ENCODE measurements around the gene TNFRSF8.

TNFRSF8 gene

DNA sequence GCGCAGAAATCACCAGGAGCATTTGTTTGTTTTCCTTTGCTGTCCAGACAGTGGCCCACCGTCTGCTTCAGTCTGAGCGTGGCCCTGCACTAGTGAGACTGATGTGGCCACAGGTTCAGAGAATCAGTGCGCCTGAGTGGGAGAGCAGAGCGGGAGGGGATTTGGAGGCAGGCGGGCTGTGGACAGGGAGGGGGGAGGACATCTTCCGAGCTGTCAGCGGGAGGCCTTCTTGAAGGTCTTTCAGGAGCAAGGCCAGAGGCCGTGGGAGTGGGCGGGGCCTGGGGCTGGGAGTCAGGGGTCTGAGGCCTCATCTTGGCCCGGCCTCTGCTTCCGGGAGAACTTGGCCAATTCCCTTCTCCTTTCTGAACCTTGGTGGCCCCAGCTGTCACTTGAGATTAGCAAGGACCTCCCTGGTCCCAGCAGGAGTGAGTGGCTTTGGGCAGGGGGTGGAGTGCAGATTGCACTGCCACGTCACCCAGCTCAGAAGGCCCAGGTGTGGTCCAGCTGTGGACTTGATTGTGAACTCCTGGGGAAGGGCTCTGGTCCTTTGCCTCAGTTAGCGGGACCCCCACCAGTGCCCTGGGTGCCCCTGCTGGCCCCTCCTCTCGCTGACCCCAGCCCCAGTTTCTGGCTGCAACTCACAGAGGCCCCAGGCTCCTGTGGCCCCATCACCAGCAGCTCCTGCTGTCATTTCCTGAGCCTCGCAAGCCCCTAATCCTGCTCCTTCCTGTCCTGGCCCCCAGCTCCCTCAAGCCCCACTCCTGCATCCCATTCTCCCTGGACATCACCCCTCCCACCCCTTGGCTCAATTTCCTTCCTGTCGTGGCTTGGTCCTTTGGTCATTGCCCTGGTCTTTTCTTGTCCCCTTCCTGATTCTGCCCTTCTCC, 112.1 kb downstream of the TNFRSF8 start:
- DNase-seq (ENCODE audit: low read depth), result no peak

- no peak for DNase-seq (ENCODE audit: low read depth)
These were observed 113.4 kb downstream of the TNFRSF8 start for GRCh38 chr1:12176298-12177118.

- DNase-seq (ENCODE audit: low read depth), result no peak
These were observed 114.3 kb downstream of the TNFRSF8 start for GRCh38 chr1:12177156-12177998.

DNA sequence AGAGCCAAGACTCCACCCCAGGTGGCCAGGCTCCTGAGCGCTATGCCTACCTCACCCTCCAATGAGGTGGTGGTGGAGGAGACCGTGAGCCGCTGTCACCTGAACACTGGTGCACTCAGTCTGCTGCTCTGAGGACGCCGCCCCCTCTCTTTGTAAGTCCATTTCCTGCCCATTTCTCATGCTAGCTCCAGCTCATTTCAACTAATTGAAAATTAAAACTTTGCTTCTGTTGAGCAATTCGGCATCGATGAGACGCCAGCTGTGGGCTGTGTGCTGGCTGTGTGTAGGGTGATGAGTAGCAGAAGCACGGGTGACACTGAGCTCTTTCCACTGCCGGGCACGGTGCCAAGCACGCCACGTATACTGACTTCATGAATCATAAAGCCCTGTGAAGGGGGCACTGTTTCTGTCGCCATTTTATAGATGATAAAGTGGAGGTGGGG, 114.9 kb downstream of the TNFRSF8 start:
- peak; percentile 92 for DNase-seq (ENCODE audit: low read depth)

DNA sequence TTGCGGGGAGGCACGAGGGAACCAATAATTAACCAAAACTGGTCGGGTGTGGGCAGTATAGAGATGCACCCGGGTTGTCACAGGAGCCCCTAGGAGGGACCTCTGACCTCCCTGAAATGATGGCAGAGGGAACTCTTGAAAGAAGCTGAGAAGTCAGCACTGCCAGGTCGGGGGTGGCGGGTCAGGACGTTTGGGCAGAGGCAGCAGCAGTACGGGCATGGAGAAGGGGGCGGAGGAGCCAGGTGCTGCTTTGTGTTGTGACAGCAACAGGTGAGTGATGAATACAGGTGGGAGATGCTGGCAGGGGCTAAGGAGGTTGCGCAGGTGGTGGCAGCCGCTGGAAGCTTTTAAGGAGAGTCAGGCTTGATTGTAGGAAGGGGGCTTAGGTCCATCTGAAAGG, 115.4 kb downstream of the TNFRSF8 start:
- no peak for DNase-seq (ENCODE audit: low read depth)

DNA sequence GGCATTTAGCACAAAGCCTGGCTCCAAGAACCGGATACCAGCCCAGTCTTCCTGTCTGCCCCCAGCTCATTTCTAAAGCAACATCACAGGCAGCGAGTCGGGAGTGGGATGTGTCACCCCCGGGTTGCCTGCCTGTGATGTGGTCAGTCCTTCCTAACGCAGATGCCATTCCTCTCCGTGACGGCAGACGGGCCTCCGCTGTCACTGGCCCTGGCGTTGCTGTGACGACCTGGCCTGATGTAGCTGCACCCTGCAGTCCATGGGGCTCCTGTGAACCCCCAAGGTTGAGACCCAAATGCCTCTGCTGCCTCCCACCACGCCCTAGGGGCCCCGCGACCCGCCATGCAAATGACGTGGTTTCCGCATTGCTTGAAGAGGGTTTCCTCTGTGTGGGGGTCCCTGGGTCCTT, 116.0 kb downstream of the TNFRSF8 start:
- peak; percentile 66 for DNase-seq (ENCODE audit: low read depth)

GRCh38 chr1:12179676-12180075, 116.6 kb downstream of the TNFRSF8 start:
- DNase-seq (ENCODE audit: low read depth), result no peak

- DNase-seq (ENCODE audit: low read depth), result no peak
These were observed 117.2 kb downstream of the TNFRSF8 start for GRCh38 chr1:12180315-12180714.

- no peak for DNase-seq (ENCODE audit: low read depth)
These were observed 117.8 kb downstream of the TNFRSF8 start for GRCh38 chr1:12180903-12181302.

- no peak for DNase-seq (ENCODE audit: low read depth)
These were observed 118.5 kb downstream of the TNFRSF8 start for GRCh38 chr1:12181568-12181967.

- DNase-seq (ENCODE audit: low read depth), result no peak
These were observed 119.4 kb downstream of the TNFRSF8 start for GRCh38 chr1:12182410-12182984.

DNA sequence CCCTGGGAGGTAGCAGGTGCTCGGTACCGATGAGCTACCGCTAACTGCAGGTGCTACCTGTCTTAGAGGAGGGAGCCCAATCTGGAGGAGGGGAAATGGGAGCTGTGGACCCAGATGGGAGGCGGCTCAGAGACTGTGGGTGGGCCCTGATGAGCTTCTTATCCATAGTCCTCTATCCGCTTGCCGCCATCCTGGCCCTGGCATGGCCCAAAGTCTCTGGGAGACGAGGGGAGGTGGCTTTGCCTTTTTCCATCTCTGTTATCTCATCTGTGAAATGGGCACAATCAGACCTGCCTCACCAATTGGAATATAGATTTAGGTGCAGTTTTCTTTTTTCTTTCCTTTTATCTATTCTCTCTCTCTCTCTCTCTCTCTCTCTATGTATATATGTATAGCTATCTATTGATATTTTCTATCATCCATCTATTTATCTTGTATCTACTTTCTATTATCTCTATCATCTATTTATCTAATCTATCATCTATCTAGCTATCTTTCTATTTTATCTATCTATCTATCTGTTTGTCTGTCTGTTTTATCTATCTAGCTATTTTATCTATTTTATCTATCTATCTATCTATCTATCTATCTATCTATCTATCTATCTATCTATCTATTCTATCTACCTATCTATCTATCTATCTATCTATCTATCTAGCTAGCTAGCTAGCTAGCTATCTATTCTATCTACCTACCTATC, 120.1 kb downstream of the TNFRSF8 start:
- no peak for DNase-seq (ENCODE audit: low read depth)

DNA sequence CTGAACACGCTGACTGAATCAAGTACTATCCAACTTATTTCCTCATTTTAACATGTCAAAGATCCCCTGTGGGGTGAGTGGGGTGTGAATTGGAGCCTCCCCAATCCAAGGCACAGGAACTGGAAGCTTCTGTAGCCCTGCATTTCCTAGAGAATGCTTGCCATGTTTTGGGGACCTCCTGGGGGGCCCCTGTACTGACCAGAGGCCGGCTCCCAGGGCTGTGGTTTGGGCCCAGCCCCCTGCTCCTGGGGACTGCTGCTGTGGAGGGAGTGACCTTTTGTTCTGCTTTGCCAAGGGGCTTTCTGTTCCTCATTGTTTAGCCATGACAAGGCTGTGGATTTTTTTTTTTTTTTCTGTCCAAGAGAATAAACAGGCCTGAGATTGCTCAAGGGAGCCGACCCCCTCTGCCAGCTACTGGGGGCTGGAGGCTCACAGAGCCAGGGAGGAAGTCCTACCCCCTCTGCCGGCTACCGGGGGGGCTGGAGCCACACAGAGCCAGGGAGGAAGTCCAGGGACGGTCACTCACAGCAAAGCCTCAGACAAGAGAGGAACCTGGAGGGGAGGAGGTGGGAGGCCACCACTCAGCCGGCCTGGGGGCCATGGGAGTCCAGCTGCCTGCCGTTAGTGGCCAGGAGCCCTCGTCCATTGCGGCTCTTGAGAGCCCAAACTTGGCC, 121.0 kb downstream of the TNFRSF8 start:
- DNase-seq (ENCODE audit: low read depth), result no peak

DNA sequence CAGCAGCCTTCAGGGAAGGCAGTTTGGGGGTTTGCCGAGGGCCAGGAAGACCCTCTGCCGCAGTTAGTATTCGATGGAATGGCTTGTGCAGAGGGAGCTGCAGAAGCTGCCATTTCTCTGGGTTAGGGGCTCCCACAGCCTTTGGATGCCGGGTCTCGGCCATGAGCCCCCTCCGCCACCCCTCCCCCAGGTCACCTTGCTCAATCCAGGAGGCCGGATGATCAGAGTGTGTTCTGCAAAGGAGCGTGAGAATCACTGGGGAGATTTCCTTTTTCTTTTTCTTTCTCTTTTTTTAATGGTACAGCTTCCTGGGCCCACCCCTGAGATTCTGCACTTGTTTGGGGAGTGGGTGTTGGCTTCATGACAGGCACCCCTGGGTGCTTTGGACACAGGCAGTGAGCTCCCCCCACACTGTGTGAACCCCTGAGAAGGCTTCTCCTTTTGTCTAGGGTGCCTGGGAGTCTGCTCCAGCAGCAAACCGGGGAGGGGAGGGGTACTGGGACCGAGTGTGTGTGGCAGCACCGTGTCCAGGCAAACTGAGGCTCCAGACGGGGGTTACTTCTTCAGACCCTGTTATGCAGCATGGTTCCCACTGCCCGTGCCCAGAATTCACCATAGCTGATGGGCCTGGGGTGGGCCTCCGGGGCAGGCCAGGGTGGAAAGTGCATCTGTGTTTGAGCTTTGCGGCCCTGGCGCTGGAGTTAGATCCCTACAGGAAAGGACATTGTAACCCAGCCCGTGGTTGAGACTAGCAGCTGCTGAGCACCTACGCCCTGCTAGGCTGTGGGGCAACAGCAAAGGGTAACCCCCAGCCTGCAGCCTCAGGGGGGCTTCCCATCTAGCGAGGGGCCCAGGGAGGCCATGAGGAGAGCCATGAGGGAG, 122.2 kb downstream of the TNFRSF8 start:
- DNase-seq (ENCODE audit: low read depth), result no peak

DNA sequence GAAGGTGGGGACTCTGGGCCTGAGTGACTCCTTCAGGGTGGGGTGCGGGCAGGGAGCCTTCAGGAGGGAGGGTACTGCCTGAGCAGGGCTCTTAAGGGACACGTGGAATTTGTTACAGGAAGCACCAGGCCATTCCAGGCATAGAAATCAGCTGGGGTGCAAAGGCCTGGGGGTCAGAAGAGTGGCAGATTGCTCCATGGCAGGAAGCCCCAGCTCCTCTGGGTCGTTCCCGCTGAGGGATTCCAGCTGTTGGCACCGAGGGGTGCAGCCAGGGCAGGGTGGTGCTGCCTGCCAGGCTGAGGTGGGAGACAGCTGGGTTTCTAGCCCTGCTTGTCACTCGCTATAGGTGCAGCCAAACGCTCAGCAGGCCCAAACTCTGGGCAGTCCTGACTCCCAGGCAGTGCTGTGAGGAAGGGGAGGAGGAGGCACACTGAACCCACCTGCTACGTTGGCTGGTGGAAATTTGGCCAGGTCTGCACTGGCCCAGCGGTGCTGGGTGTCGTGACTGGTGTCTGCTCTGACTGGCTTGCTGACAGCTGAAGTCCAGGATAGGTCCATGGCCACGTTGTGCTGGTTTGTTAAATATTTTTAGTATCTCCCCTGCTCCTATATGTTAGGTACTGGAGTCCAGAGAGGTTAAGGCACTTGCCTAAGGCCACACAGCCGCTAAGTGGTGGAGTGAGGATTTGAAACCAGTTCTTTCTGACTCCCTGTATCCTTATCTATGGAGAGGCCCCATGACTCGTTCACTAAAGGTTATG, 123.0 kb downstream of the TNFRSF8 start:
- no peak for DNase-seq (ENCODE audit: low read depth)

- no peak for DNase-seq (ENCODE audit: low read depth)
These were observed 123.5 kb downstream of the TNFRSF8 start for GRCh38 chr1:12186679-12186985.

DNA sequence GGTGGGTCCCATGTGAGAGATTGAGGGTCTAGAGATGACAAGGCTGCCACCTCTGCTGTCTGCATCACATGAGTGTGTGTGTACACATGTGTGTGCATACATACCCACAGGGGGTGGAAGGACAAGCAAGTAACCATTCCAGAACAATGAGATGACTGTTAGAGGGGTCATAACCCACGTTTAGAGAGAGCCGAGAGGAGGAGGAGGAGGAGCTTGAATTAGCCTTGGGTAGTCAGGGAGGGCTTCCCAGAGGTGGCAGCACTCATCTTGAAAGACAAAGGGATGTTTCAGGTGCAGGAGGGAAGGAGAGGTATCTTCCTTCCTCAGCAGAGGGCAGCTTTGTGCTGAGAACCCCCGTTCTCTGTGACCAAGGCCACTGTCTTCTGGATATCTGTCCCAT, 125.0 kb downstream of the TNFRSF8 start:
- DNase-seq (ENCODE audit: low read depth), result no peak

GRCh38 chr1:12188657-12189327, 125.7 kb downstream of the TNFRSF8 start:
- DNase-seq (ENCODE audit: low read depth), result no peak

GRCh38 chr1:12189328-12189682, 126.2 kb downstream of the TNFRSF8 start:
- no peak for DNase-seq (ENCODE audit: low read depth)
